NCI-H524 treated with DMSO at 0.1 percent for 48 hours (cell line): ENCODE data around the gene SEC31B.

Source experiments
- DNase-seq: peaks from one replicate; lab custom pipeline; 2025; lab: John Stamatoyannopoulos, UW

The SEC31B gene

GRCh38 chr10:100490531-100490930 lies 29.1 kb downstream of the SEC31B start:
- no peak for DNase-seq

- no peak for DNase-seq
Observed at GRCh38 chr10:100489396-100489795, 30.3 kb downstream of the SEC31B start.

GRCh38 chr10:100487529-100487928 lies 32.1 kb downstream of the SEC31B start:
- DNase-seq: no peak

GRCh38 chr10:100485801-100486495 lies 33.7 kb downstream of the SEC31B start:
- no peak for DNase-seq

- no peak for DNase-seq
Observed at GRCh38 chr10:100485366-100485765, 34.3 kb downstream of the SEC31B start.

GRCh38 chr10:100483876-100484666 lies 35.6 kb downstream of the SEC31B start:
- no peak for DNase-seq

- DNase-seq: no peak
Observed at GRCh38 chr10:100482834-100483185, 36.9 kb downstream of the SEC31B start.

GRCh38 chr10:100482181-100482833 lies 37.4 kb downstream of the SEC31B start:
- no peak for DNase-seq

- DNase-seq: peak; percentile 45
Observed at GRCh38 chr10:100481462-100482081, 38.1 kb downstream of the SEC31B start.

- no peak for DNase-seq
Observed at GRCh38 chr10:100480002-100480401, 39.7 kb downstream of the SEC31B start.

GRCh38 chr10:100479037-100479436 lies 40.6 kb downstream of the SEC31B start:
- no peak for DNase-seq

GRCh38 chr10:100477970-100478369 lies 41.7 kb downstream of the SEC31B start:
- no peak for DNase-seq

- no peak for DNase-seq
Observed at GRCh38 chr10:100470367-100470766, 49.3 kb downstream of the SEC31B start.

GRCh38 chr10:100469756-100470155 lies 49.9 kb downstream of the SEC31B start:
- DNase-seq: no peak

- no peak for DNase-seq
Observed at GRCh38 chr10:100468978-100469377, 50.7 kb downstream of the SEC31B start.

- DNase-seq: no peak
Observed at GRCh38 chr10:100468322-100468721, 51.3 kb downstream of the SEC31B start.

- DNase-seq: no peak
Observed at GRCh38 chr10:100462709-100463108, 57.0 kb downstream of the SEC31B start, which contains the start of gene WNT8B. TSS of gene WNT8B (plus strand) at chr10:100463009. CDS start at chr10:100463169, 160 bp downstream.

GRCh38 chr10:100448951-100449350 lies 70.7 kb downstream of the SEC31B start:
- DNase-seq: no peak

GRCh38 chr10:100447663-100448062 lies 72.0 kb downstream of the SEC31B start:
- DNase-seq: no peak

GRCh38 chr10:100446130-100446761 lies 73.4 kb downstream of the SEC31B start:
- DNase-seq: peak; percentile 11

GRCh38 chr10:100442548-100442947 lies 77.1 kb downstream of the SEC31B start:
- no peak for DNase-seq
